GM12864 (cell line): ENCODE measurements around the gene CCSER1.

Experiments
- DNase-seq: peaks from one replicate; pipeline ENCODE4 v3.0.0-alpha.2; 2011; ENCODE audit warnings: low read depth
- H3K4me3 ChIP-seq: 2 replicates; pipeline ENCODE4 v1.5.1; 2011; ENCODE audit warnings: mild to moderate bottlenecking, low read depth, low read length, control low read depth
- TF ChIP-seq, protein P1 (sequence below): IDR thresholded peaks from 2 replicates; pipeline ENCODE4 v1.5.1; 2011; ENCODE audit warnings: low read depth, mild to moderate bottlenecking, moderate library complexity, low read length, control low read depth, inconsistent platforms; ENCODE audit errors: missing control alignments

CCSER1 gene

DNA sequence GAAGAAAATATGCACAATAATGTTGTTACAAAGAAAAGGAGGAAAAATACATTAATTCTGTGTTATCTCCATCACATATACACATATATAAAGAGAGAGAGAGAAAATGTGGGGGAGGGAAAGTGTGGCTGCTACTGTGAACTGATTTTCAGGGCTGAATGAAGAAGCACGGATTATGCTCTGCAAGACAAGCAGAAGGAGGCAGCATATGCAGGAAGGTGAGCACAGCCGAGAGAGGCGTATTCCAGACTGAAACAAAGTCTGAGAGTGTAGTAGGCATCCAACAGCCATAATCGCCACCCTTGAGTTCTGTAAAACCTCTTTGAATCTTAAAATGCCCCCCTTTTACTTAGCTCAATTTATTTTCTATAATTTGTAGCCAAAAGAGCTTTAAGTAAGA, 1094.8 kb downstream of the CCSER1 start:
- TF ChIP-seq, protein P1, sequence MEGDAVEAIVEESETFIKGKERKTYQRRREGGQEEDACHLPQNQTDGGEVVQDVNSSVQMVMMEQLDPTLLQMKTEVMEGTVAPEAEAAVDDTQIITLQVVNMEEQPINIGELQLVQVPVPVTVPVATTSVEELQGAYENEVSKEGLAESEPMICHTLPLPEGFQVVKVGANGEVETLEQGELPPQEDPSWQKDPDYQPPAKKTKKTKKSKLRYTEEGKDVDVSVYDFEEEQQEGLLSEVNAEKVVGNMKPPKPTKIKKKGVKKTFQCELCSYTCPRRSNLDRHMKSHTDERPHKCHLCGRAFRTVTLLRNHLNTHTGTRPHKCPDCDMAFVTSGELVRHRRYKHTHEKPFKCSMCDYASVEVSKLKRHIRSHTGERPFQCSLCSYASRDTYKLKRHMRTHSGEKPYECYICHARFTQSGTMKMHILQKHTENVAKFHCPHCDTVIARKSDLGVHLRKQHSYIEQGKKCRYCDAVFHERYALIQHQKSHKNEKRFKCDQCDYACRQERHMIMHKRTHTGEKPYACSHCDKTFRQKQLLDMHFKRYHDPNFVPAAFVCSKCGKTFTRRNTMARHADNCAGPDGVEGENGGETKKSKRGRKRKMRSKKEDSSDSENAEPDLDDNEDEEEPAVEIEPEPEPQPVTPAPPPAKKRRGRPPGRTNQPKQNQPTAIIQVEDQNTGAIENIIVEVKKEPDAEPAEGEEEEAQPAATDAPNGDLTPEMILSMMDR = no peak
- H3K4me3 ChIP-seq = no peak overlapping the region
- DNase-seq = no peak

DNA sequence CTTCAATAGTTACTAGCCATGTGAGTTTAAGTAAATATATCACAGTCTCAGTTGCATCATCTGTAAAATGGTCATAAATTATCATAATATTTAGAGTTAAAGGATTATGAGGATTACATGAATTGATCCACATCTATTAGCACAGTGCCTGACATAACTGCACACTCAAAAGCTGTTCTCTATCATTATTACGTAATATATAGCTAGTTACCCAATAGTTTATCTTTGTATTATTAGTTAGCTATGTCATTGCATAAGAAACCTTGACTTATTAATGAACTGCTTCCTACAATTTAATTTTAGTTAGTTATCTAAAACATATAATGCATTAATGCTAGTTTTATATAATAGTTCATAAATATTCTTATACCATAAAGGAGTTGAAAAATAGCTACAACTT, 1099.7 kb downstream of the CCSER1 start:
- TF ChIP-seq, protein P1 = no peak
- no peak overlapping the region for H3K4me3 ChIP-seq
- DNase-seq = no peak

DNA sequence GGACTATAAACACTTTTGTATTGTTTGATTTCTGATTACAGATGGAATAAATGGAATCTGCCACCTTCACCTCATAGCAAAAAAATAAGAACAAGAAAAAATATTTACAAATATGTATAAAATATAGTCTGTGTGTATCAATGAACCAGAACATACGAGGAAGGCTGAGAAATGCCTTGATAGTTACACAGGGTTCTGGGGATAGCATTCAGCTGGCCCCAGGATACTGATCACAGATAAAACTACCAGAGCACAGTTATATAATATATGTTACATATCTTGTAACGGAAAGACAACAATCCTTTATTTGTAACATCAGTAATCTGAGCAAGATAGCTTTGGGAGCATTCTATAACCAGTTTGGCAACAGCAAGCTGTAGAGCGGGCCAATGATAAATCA, 1101.5 kb downstream of the CCSER1 start:
- DNase-seq = no peak

DNA sequence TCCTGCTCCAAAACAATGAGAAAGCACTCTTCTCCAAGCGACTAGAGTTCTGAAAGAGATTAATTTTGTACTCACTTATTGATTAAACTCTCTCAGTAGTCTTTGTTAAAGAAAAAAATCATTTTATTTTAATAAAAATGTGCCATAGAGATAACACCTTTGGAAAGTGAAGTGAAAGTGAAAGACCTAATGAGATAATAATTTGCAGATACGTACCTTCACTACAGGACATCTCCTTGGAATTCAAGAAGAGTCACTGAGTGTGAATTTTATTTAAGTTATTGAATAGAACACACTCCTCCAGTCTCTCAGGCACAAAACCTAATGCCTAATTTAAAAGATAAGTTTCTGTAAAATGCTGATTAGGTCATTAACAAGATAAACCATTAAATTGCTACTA, 1106.0 kb downstream of the CCSER1 start:
- no peak overlapping the region for H3K4me3 ChIP-seq
- DNase-seq = no peak
- TF ChIP-seq, protein P1 = no peak

More for the DNA sequence above, 1101.5 kb downstream of the CCSER1 start:
- TF ChIP-seq, protein P1 = no peak
- H3K4me3 ChIP-seq = no peak overlapping the region

DNA sequence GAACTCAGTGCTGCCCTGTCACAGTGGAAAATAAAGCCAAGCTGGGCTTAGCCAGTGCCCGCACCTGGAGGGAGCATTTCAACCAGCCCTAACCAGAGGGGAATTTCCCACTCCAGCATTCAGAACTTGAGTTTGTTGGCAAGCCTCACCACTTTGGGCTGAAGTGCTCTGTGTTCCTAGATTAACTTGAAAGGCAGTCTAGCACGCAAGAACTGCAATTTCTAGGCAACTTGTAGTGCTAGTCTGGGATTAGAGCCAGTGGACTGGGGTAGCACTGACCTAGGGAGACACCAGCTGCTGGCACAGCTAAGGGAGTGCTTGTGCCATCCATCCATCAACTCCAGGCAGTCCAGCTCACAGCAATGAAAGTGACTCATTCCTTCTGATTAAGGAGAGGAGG, 1115.9 kb downstream of the CCSER1 start:
- DNase-seq = no peak
- TF ChIP-seq, protein P1 = no peak
- H3K4me3 ChIP-seq = no peak overlapping the region

DNA sequence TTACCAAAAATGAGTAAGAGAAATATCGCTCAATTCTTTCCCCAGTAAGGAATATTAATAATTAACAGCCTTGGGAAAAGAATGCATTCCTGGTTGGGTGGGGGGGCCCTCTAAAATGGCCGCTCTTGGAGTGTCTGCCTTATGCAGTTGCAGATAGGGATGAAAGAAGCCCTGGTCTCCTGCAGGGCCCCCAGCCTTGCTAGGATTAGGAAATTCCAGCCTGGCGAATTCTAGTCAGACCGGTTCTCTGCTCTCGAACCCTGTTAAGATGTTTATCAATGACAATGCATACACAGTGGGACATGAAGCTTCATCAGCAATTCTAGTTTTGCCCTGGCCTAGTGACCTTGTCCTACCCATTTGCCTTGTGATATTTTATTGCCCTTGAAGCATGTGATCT, 1128.8 kb downstream of the CCSER1 start:
- TF ChIP-seq, protein P1 = no peak
- no peak overlapping the region for H3K4me3 ChIP-seq
- no peak for DNase-seq

DNA sequence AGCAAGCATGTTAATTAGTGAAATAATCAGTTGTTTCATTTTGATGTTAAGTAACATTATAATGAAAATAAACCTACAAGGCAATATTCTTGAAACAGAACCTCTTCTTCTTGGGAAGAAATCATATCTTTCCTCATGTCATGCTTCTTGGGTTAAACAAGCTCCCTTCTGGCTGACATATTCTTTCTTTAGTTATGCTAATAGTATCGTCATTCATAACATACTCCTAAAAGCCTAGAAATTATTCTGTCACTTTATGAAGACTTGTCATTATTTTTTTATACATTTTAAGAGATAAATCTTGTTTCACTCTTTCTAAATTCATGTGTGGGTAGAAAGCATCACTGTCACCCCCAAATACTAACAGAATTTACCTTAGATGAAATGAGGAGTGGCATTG, 1129.6 kb downstream of the CCSER1 start:
- H3K4me3 ChIP-seq = no peak overlapping the region
- TF ChIP-seq, protein P1 = no peak
- no peak for DNase-seq
